ENCODE data around the gene GOSR2. TPM values are rescaled to one million over a fixed set of nuclear protein-coding genes. Genes with fewer than 3 reads are reported as not detected.
A peak's percentile ranks its signal among the peaks of the same experiment; 100 is the strongest.

The GOSR2 gene
- total and polyA plus RNA-seq, 2 of the 13 experiments (the other 11 are each of a cell fraction or from before 2014, with no cell fraction given), result 61.5 to 63.9 TPM

GRCh38 chr17:46922804-46923635, at the start of gene GOSR2 (continued):
- TF ChIP-seq, protein P1, sequence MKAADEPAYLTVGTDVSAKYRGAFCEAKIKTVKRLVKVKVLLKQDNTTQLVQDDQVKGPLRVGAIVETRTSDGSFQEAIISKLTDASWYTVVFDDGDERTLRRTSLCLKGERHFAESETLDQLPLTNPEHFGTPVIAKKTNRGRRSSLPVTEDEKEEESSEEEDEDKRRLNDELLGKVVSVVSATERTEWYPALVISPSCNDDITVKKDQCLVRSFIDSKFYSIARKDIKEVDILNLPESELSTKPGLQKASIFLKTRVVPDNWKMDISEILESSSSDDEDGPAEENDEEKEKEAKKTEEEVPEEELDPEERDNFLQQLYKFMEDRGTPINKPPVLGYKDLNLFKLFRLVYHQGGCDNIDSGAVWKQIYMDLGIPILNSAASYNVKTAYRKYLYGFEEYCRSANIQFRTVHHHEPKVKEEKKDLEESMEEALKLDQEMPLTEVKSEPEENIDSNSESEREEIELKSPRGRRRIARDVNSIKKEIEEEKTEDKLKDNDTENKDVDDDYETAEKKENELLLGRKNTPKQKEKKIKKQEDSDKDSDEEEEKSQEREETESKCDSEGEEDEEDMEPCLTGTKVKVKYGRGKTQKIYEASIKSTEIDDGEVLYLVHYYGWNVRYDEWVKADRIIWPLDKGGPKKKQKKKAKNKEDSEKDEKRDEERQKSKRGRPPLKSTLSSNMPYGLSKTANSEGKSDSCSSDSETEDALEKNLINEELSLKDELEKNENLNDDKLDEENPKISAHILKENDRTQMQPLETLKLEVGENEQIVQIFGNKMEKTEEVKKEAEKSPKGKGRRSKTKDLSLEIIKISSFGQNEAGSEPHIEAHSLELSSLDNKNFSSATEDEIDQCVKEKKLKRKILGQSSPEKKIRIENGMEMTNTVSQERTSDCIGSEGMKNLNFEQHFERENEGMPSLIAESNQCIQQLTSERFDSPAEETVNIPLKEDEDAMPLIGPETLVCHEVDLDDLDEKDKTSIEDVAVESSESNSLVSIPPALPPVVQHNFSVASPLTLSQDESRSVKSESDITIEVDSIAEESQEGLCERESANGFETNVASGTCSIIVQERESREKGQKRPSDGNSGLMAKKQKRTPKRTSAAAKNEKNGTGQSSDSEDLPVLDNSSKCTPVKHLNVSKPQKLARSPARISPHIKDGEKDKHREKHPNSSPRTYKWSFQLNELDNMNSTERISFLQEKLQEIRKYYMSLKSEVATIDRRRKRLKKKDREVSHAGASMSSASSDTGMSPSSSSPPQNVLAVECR (CRISPR knock-in tag; IDR thresholded peaks at IDR 0.05; ENCODE audit: borderline replicate concordance), result peak; percentile 99
- TF ChIP-seq NCOA5 (CRISPR knock-in tag; IDR thresholded peaks at IDR 0.05) (no peak), SRSF1 (optimal IDR thresholded peaks at IDR 0.05; ENCODE audit: low read depth, low read length) (peak; percentile 99), ZNF225 (CRISPR knock-in tag; IDR thresholded peaks at IDR 0.05) (peak; percentile 98), RARG (CRISPR knock-in tag; IDR thresholded peaks at IDR 0.05; ENCODE audit: low read depth) (0 out of 2 replicates have a peak, but pooled peaks have one; percentile 89), ZNF24 (IDR thresholded peaks at IDR 0.05) (peak; percentile 7; the same call in 1 of the 2 replicates), REL (CRISPR knock-in tag; conservative IDR thresholded peaks at IDR 0.05) (peak; percentile 93), EEA1 (CRISPR knock-in tag; IDR thresholded peaks at IDR 0.05; ENCODE audit: borderline replicate concordance) (peak; percentile 91; the same call in 1 of the 2 replicates), KAT8 (CRISPR knock-in tag; IDR thresholded peaks at IDR 0.05) (peak; percentile 99), SP4 (CRISPR knock-in tag; IDR thresholded peaks at IDR 0.05) (peak; percentile 87), ZNF446 (CRISPR knock-in tag; IDR thresholded peaks at IDR 0.05) (no peak), NCOA1 (CRISPR knock-in tag; IDR thresholded peaks at IDR 0.05) (peak; percentile 91), SIX4 (CRISPR knock-in tag; IDR thresholded peaks at IDR 0.05) (0 out of 2 replicates have a peak, but pooled peaks have one; percentile 22), ZBTB21 (CRISPR knock-in tag; IDR thresholded peaks at IDR 0.05) (no peak; the same call in 1 of the 2 replicates)
- TF ChIP-seq, protein P2, sequence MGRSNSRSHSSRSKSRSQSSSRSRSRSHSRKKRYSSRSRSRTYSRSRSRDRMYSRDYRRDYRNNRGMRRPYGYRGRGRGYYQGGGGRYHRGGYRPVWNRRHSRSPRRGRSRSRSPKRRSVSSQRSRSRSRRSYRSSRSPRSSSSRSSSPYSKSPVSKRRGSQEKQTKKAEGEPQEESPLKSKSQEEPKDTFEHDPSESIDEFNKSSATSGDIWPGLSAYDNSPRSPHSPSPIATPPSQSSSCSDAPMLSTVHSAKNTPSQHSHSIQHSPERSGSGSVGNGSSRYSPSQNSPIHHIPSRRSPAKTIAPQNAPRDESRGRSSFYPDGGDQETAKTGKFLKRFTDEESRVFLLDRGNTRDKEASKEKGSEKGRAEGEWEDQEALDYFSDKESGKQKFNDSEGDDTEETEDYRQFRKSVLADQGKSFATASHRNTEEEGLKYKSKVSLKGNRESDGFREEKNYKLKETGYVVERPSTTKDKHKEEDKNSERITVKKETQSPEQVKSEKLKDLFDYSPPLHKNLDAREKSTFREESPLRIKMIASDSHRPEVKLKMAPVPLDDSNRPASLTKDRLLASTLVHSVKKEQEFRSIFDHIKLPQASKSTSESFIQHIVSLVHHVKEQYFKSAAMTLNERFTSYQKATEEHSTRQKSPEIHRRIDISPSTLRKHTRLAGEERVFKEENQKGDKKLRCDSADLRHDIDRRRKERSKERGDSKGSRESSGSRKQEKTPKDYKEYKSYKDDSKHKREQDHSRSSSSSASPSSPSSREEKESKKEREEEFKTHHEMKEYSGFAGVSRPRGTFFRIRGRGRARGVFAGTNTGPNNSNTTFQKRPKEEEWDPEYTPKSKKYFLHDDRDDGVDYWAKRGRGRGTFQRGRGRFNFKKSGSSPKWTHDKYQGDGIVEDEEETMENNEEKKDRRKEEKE (IDR thresholded peaks at IDR 0.05), result no peak
- TF ChIP-seq, protein P3, sequence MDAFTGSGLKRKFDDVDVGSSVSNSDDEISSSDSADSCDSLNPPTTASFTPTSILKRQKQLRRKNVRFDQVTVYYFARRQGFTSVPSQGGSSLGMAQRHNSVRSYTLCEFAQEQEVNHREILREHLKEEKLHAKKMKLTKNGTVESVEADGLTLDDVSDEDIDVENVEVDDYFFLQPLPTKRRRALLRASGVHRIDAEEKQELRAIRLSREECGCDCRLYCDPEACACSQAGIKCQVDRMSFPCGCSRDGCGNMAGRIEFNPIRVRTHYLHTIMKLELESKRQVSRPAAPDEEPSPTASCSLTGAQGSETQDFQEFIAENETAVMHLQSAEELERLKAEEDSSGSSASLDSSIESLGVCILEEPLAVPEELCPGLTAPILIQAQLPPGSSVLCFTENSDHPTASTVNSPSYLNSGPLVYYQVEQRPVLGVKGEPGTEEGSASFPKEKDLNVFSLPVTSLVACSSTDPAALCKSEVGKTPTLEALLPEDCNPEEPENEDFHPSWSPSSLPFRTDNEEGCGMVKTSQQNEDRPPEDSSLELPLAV (CRISPR knock-in tag; conservative IDR thresholded peaks at IDR 0.05; ENCODE audit: low read depth), result peak; percentile 66; the same call in 1 of the 2 replicates
- TF ChIP-seq, protein P4, sequence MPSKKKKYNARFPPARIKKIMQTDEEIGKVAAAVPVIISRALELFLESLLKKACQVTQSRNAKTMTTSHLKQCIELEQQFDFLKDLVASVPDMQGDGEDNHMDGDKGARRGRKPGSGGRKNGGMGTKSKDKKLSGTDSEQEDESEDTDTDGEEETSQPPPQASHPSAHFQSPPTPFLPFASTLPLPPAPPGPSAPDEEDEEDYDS (CRISPR knock-in tag; IDR thresholded peaks at IDR 0.05), result peak; percentile 82
- TF ChIP-seq, protein P5, sequence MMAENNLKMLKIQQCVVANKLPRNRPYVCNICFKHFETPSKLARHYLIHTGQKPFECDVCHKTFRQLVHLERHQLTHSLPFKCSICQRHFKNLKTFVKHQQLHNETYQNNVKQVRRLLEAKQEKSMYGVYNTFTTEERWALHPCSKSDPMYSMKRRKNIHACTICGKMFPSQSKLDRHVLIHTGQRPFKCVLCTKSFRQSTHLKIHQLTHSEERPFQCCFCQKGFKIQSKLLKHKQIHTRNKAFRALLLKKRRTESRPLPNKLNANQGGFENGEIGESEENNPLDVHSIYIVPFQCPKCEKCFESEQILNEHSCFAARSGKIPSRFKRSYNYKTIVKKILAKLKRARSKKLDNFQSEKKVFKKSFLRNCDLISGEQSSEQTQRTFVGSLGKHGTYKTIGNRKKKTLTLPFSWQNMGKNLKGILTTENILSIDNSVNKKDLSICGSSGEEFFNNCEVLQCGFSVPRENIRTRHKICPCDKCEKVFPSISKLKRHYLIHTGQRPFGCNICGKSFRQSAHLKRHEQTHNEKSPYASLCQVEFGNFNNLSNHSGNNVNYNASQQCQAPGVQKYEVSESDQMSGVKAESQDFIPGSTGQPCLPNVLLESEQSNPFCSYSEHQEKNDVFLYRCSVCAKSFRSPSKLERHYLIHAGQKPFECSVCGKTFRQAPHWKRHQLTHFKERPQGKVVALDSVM (CRISPR knock-in tag; IDR thresholded peaks at IDR 0.05), result no peak

Data from HepG2 (cell line).